NCI-H82 treated with DMSO at 0.1 percent for 48 hours (cell line): ENCODE measurements around the gene LZTR1.

Experiments used
- DNase-seq: peaks from one replicate; lab custom pipeline; 2025; ENCODE audit not compliant: unreplicated experiment; lab: John Stamatoyannopoulos, UW

The LZTR1 gene

GRCh38 chr22:21012446-21013407 is 30.6 kb downstream of the LZTR1 start:
- DNase-seq: no peak

GRCh38 chr22:21013657-21014201 is 31.6 kb downstream of the LZTR1 start:
- DNase-seq: no peak

- DNase-seq: peak; percentile 81
These were observed 32.2 kb downstream of the LZTR1 start for GRCh38 chr22:21014202-21014725.

GRCh38 chr22:21014726-21015465 is 32.8 kb downstream of the LZTR1 start, which contains the start of gene P2RX6:
P2RX6 (plus strand) TSS chr22:21015165; CDS start chr22:21015175, 10 bp downstream.
- DNase-seq: peak; percentile 17

GRCh38 chr22:21015466-21016006 is 33.4 kb downstream of the LZTR1 start:
- no peak for DNase-seq

- no peak for DNase-seq
These were observed 34.7 kb downstream of the LZTR1 start for GRCh38 chr22:21016644-21017420.

GRCh38 chr22:21018314-21018713 is 36.2 kb downstream of the LZTR1 start:
- DNase-seq: no peak

- DNase-seq: no peak
These were observed 38.8 kb downstream of the LZTR1 start for GRCh38 chr22:21020802-21021429.

GRCh38 chr22:21022507-21022906 is 40.4 kb downstream of the LZTR1 start:
- no peak for DNase-seq

GRCh38 chr22:21022955-21023614 is 41.0 kb downstream of the LZTR1 start:
- no peak for DNase-seq

GRCh38 chr22:21025266-21025665 is 43.2 kb downstream of the LZTR1 start:
- DNase-seq: no peak

- no peak for DNase-seq
These were observed 44.0 kb downstream of the LZTR1 start for GRCh38 chr22:21025763-21026755.

- peak; percentile 52 for DNase-seq
These were observed 44.9 kb downstream of the LZTR1 start for GRCh38 chr22:21026783-21027692.

- DNase-seq: peak; percentile 40
These were observed 46.5 kb downstream of the LZTR1 start for GRCh38 chr22:21028277-21029251.

- no peak for DNase-seq
These were observed 47.5 kb downstream of the LZTR1 start for GRCh38 chr22:21029486-21030025.

- DNase-seq: no peak
These were observed 47.9 kb downstream of the LZTR1 start for GRCh38 chr22:21030032-21030431.
